HCT116 (cell line): ENCODE data around the gene FBRS.

Source experiments
- EZH2 ChIP-seq: fragments of 200-600 bp; sonication (generic); IDR thresholded peaks from 2 replicates; pipeline ENCODE4 v1.6.1; 2017; ENCODE audit warnings: antibody characterized with exemption, mixed run types
- TF ChIP-seq, protein P1 (sequence below): IDR thresholded peaks from 2 replicates; pipeline ENCODE4 v1.6.1; 2012; ENCODE audit warnings: low read depth

DNA sequence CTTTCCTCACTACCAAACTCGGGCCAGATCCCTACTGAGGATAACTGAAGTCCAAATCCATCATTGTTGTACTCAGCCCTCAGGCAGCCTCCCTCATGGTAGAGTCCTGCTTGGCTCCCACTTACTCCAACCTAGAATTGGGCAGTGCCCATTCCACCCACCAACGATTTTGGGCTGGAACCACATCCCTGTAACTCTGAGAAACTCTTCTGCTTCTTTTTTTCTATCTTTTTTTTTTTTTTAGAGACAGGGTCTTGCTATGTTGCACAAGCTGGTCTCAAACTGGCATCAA, 6.3 kb upstream of the FBRS start:
- TF ChIP-seq EZH2, result no peak
- TF ChIP-seq, protein P1, sequence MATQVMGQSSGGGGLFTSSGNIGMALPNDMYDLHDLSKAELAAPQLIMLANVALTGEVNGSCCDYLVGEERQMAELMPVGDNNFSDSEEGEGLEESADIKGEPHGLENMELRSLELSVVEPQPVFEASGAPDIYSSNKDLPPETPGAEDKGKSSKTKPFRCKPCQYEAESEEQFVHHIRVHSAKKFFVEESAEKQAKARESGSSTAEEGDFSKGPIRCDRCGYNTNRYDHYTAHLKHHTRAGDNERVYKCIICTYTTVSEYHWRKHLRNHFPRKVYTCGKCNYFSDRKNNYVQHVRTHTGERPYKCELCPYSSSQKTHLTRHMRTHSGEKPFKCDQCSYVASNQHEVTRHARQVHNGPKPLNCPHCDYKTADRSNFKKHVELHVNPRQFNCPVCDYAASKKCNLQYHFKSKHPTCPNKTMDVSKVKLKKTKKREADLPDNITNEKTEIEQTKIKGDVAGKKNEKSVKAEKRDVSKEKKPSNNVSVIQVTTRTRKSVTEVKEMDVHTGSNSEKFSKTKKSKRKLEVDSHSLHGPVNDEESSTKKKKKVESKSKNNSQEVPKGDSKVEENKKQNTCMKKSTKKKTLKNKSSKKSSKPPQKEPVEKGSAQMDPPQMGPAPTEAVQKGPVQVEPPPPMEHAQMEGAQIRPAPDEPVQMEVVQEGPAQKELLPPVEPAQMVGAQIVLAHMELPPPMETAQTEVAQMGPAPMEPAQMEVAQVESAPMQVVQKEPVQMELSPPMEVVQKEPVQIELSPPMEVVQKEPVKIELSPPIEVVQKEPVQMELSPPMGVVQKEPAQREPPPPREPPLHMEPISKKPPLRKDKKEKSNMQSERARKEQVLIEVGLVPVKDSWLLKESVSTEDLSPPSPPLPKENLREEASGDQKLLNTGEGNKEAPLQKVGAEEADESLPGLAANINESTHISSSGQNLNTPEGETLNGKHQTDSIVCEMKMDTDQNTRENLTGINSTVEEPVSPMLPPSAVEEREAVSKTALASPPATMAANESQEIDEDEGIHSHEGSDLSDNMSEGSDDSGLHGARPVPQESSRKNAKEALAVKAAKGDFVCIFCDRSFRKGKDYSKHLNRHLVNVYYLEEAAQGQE, result no peak
